ENCODE measurements around the gene IAPP. TPM values are rescaled to one million over a fixed set of nuclear protein-coding genes. Genes with fewer than 3 reads are reported as not detected.

The IAPP gene
- total RNA-seq, 1 experiment from 2014 or later: not detected

DNA sequence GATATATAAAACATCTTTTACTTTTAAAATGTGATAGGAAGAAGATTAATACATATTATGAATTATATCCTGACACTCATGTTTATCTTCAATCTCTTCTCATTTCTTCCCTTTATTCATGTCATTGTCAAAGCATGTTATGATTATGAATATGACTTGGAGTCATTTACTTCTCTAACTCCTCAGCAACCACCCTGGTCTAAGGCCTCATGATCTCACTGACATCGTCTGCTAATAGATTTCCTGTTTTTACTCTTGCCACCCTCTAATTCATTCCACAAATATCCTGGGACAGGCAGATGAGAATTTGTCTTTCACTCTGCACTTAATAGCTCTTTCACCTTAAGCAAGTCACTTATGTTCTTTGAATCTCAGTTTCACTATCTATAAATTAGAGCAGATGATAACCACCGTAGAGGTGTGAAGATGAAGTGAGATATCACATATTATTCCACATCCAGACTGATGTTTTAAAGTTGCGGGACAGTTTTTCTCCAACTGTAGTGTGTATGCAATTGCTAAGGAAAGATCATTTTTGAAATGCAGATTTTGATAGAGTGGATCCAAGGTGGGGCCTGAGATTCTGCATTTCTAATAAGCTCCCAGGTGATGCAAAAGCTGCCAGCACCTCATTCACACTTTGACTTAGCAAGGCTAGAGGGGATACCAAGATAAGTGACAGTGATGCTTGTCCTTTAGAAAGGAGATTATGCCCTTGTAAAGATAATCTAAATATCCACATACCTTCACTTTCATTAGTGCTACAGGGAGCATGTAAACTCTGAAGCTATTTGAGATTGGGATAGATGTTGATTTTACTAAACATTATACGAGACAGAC, 3.3 kb upstream of the IAPP start:
- no peaks in the 10 kb centered on the region for H3K79me1 ChIP-seq (ENCODE audit: insufficient read depth, low read depth, low read length, poor library complexity, severe bottlenecking)
- no peak overlapping the region for H3K18ac ChIP-seq (ENCODE audit: insufficient read length, low read depth, low read length)
- no peak overlapping the region for H4K8ac ChIP-seq (replicated peaks; ENCODE audit: insufficient read length, low read depth, low read length)
- WGBS (ENCODE audit: extremely low coverage, insufficient read length, low lambda C conversion rate): no CpG with 5 or more reads among the region's 4 CpGs
- H4K91ac ChIP-seq (ENCODE audit: insufficient read length, low read depth, low read length): no peak overlapping the region
- no peak overlapping the region for H2BK5ac ChIP-seq (ENCODE audit: insufficient read length, low read length)
- Mint-ChIP-seq H3K36me3 (ENCODE audit: insufficient read depth in 1 of 3, low read depth in 3 of 3) (peaks cover 3 to 9% (median 4%) of the 10 kb centered on the region in 3 experiments; a peak in 3 of 7 replicates), H3K27me3 (ENCODE audit: low read depth) (no peaks in the 10 kb centered on the region), H3K9me3 (peaks cover 2 to 6% of the 10 kb centered on the region in 2 experiments; a peak in 3 of 5 replicates), H3K27ac (peak overlapping the region in 1 of 3 experiments; percentile 7; a peak in 1 of 7 replicates), H3K4me3 (no peak overlapping the region), H3K4me1 (peaks cover 7 to 8% of the 10 kb centered on the region in 2 experiments)
- no peaks in the 10 kb centered on the region for H3K79me2 ChIP-seq (ENCODE audit: insufficient read depth, low read length)
- no peaks in the 10 kb centered on the region for H3K23me2 ChIP-seq (ENCODE audit: insufficient read length, low read depth, low read length, poor library complexity, severe bottlenecking)
- H2BK120ac ChIP-seq (ENCODE audit: low read depth, low read length, poor library complexity, severe bottlenecking): no peak overlapping the region
- H2BK20ac ChIP-seq (ENCODE audit: low read depth, low read length, poor library complexity, severe bottlenecking): no peak overlapping the region
- H2AK5ac ChIP-seq (ENCODE audit: insufficient read length, low read length): no peak overlapping the region
- H3K27me3 ChIP-seq (ENCODE audit: insufficient read depth, low read length): no peaks in the 10 kb centered on the region
- H2AFZ ChIP-seq (ENCODE audit: low read length): no peak overlapping the region
- no peak overlapping the region for H2BK12ac ChIP-seq (ENCODE audit: insufficient read length, low read depth, low read length)
- no peak overlapping the region for H3K4me2 ChIP-seq (ENCODE audit: insufficient read depth, insufficient read length, low read length)
- H4K20me1 ChIP-seq (ENCODE audit: control insufficient read depth, insufficient read depth, insufficient read length): no peaks in the 10 kb centered on the region
- H3T11ph ChIP-seq (ENCODE audit: low read length): no peak overlapping the region
- no peaks in the 10 kb centered on the region for H3K9me3 ChIP-seq (ENCODE audit: control insufficient read depth, low read depth, low read length)
- no peaks in the 10 kb centered on the region for H3K4me1 ChIP-seq (ENCODE audit: insufficient read depth, low read length)
- no peak overlapping the region for H2BK15ac ChIP-seq (ENCODE audit: low read depth, low read length)
- no peak overlapping the region for H3K23ac ChIP-seq (ENCODE audit: insufficient read length, low read depth, low read length)
- no peak overlapping the region for H3K4ac ChIP-seq (ENCODE audit: low read depth, low read length)
- H3K14ac ChIP-seq (ENCODE audit: insufficient read depth, low read length): no peak overlapping the region
- no peak overlapping the region for H3K56ac ChIP-seq (ENCODE audit: insufficient read length, low read depth, low read length)
- no peak overlapping the region for H3K27ac ChIP-seq (ENCODE audit: insufficient read length, low read depth, low read length)
- H4K5ac ChIP-seq (ENCODE audit: insufficient read length, low read depth, low read length): no peak overlapping the region
- TF ChIP-seq CTCF (conservative IDR thresholded peaks at IDR 0.05): no peak
- no peak overlapping the region for H3K9ac ChIP-seq (ENCODE audit: extremely low read depth, insufficient read length, low read length)
- no peak for DNase-seq
